HPDE6-E6E7 (cell line): Measurements from ENCODE around the gene NCSTN.
"Not testable (repeated sequence)": the region's sequence is repeated elsewhere in the genome, so short reads cannot be mapped to it uniquely, and the experiment has no call there.

ENCODE experiments used
- DNase-seq: peaks from one replicate; pipeline ENCODE4 v3.0.0; 2011; ENCODE audit warnings: missing footprints; ENCODE audit errors: extremely low spot score

Gene NCSTN

GRCh38 chr1:160370561-160371345, 27.6 kb downstream of the NCSTN start:
- DNase-seq, result no peak

GRCh38 chr1:160371346-160371631, 28.1 kb downstream of the NCSTN start:
- no peak for DNase-seq

DNA sequence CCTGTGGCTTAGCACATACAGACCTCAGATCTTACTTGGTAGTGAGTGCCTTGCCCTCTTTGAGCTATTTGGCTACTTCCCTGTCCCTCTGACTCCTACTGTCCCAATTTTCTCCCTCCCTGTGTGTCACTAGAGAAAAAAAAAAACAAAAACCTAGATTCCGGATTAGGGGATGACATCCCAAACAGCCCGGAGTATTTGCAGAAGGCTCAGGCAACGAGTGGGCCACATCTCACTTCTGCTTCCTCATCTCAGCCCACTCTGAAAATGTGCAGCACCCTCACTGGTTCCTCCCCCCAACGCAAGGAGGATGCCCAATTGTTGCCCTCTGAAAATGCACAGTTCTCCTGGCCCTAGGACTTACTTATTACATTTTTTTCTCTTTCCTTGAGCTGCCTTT, 28.6 kb downstream of the NCSTN start:
- no peak for DNase-seq

GRCh38 chr1:160373696-160374095, 30.5 kb downstream of the NCSTN start:
- DNase-seq, result no peak

DNA sequence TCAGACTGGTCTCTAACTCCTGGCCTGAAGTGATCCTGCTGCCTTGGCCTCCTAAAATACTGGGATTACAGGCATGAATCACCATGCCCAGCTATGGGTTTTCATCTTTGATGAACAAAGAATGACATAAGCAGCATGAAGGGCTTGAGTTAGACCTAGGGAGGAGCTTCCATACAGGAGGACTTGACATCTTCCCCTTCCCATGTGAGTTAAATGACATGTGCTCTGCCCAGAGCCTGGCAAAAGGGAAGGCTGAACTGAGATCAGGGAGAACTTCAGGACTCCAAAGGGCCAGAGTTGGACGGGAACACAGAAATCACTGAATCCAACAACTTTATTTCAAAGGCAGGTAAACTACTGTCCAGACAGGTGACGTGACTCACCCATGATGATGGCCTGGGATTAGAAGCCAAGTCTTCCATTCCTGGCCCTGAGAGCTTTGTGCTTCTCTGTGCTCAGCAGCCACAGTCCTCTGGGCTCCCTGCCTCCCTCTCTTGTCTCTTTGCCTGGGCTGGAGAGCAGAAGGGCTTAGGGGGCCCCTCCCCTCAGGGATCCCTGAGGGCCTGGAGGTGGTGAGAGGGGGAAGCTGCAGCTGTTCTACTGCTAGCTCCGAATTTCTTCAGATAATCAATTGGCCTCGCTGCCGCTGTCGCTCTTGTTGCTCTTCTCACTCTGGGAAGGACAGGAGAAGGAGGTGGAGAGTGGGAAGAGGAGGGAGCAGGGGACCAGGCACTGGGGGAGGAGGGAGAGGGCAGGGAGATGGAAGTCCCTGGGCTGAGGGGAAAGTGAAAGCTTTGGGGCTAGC, 31.3 kb downstream of the NCSTN start:
- DNase-seq, result no peak

DNA sequence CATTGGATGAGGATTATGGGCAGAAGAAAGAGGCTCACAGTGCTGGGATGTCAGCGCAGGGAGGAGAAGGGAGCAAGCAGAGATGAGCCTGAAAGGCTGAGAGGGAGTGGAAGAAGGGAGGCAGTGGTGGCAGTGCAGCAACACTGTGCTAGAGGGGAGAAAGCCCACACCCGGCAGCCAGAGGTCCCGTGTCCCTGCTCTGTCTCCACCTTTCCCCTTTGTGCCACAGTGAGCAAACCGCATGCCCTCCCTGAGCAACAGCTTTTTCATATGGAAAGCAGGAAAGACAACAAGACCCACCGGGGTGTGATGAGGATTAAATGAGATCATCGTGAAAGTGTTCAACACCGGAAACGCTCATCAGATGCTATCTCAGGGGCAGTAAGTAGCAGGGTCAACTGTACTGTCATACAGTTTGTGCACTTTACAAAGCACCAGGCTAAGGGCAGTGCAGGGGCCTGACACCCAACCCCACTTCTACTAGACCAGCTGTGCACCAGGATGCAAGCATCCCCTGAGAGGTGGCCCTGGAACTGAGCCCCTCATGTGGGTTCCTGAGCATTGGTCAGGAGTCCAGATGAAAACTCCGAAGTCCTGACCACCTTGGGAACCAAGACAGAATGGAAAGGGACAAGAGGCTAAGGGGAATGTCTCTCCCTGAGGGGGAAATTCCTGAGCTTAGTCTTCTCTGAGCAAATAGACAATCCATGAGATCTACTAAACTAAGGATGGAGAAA, 32.8 kb downstream of the NCSTN start:
- no peak for DNase-seq

GRCh38 chr1:160376525-160377131, 33.4 kb downstream of the NCSTN start:
- no peak for DNase-seq

DNA sequence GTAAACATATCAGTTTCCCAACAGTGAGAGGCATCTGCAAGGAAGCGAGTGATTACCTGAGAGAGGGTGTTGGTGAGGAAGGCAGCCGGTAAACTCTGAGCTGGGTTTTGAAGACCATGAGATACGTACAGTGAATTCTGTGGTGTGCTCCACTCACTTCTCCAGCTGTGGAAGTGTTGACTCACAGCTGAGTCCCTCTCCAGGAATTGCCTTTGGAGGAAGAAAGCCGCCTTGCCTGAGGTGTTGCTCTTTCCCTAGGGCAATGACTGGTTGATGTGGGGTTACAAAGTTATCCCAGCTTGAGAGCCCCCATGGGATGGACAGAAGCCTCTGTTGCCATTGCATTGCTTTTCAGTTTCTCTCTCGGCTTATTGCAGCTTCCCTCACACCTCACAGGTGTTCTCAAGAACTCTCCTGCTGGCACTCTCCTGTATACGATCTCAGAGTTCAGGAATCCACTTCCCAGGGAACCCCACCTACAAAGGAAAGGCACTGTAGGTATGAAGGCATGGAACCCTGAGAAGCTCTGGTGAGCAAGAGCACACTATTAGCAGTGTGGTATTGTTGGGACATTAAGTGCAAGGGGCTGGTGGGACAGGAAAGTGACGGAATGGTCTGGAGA, 34.5 kb downstream of the NCSTN start:
- DNase-seq, result no peak

GRCh38 chr1:160384812-160385211, 41.6 kb downstream of the NCSTN start:
- not testable (repeated sequence) for DNase-seq

GRCh38 chr1:160388406-160388805, 45.2 kb downstream of the NCSTN start:
- not testable (repeated sequence) for DNase-seq

GRCh38 chr1:160394673-160395072, 51.5 kb downstream of the NCSTN start:
- DNase-seq, result no peak

GRCh38 chr1:160397651-160398050, 54.5 kb downstream of the NCSTN start:
- no peak for DNase-seq

GRCh38 chr1:160398823-160399222, 55.6 kb downstream of the NCSTN start:
- DNase-seq, result no peak

- no peak for DNase-seq
These were observed 56.5 kb downstream of the NCSTN start for GRCh38 chr1:160399544-160400222.

GRCh38 chr1:160400223-160400645, 57.1 kb downstream of the NCSTN start, which contains the start of gene VANGL2:
Gene VANGL2, plus strand, starts transcription at chr1:160400564. Its CDS starts 15,274 bp downstream, at chr1:160415838.
- peak; percentile 41 for DNase-seq

DNA sequence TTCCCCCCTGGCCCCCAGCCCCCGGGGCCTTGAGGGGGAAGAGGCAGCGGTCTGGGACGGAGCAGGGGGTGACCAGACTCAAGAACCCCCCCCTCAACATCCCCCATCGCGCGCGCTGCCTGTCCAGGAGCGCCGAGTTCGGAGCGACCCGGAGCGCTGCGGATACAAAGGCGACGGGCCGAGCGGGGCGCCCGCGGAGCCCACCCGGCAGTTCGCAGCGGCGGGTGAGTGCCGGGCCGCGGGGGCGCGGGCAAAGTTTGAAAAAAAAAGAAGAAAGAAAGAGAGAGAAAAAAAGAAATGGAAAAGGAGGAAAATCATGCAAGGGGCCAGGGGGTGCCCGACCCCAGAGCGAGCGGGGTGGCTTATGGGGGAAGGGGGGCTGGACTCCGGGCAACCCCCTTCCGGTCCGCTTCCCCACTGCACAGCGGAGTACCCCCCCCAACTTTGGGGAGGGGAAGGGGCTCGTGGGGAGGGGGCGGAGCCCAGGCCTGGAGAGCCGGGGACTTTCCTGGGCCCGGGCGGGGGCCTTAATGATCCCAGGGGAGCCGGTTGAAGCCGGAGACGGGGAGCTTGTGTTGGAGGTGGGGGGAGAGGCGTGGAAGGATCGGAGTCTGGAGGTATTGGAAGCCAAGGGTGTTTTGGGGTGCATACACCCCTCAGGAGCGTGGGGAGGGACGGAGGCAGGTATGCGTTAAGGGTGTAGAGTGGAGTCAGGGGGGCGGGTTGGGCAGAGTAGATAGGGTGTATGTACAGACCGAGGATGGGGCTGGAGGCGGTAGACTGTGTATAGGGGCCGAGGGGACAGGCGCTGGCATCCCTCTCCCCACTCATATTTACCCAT, 57.7 kb downstream of the NCSTN start:
- DNase-seq, result no peak

DNA sequence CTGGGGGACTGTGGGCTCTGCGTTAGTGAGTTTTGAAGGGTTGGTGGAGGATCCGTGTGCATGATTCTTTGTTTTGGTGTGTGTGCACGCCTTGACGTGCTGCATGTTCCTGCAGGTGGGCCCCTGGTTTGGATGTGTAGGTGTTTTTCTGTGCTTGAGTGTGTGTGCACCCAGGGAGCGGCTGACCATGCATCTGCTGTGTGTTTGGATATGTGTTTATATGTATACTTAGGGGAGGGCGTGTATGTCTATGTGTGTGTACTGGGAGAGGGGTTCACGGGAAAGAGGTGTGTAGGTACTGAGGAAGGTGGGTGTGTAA, 58.3 kb downstream of the NCSTN start:
- DNase-seq, result no peak

- DNase-seq, result no peak
These were observed 59.0 kb downstream of the NCSTN start for GRCh38 chr1:160402001-160402795.

GRCh38 chr1:160403244-160403643, 60.1 kb downstream of the NCSTN start:
- no peak for DNase-seq
